HG02623 (cell line): ENCODE data around the gene INSL4.
A peak's percentile ranks its signal among the peaks of the same experiment; 100 is the strongest.

Experiments
- ATAC-seq: cut with Tn5 transposase; IDR thresholded peaks from one replicate; pipeline ENCODE4 v1.9.1; 2021; ENCODE audit warnings: moderate library complexity; ENCODE audit not compliant: unreplicated experiment

The INSL4 gene

DNA sequence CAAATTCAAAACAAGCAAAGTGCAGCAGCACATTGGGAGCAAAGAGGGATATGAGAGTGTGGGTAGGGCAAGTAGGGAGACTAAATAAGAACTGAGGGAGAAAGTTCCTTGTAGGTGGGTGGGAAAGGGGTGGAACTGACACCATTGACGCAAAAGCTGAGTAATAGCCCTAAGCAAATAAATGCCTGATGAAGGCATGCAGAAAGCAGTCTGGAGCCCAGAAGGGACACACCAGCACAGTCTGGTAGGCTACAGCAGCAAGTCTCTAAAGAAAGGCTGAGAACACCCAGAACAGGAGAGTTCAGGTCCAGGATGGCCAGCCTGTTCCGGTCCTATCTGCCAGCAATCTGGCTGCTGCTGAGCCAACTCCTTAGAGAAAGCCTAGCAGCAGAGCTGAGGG lies at the start of gene INSL4:
INSL4 (plus strand) TSS at position 208 of the 400 bp plus-strand sequence; CDS start at position 313, 105 bp downstream.
- no peak for ATAC-seq

GRCh38 chr9:5184776-5185175 lies 46.4 kb upstream of the INSL4 start:
- no peak for ATAC-seq

- no peak for ATAC-seq
Observed at GRCh38 chr9:5185220-5185840, 45.9 kb upstream of the INSL4 start, which contains the start of gene INSL6. INSL6 (minus strand) TSS chr9:5185639; CDS start chr9:5185602, 37 bp downstream.

- ATAC-seq = no peak
Observed at GRCh38 chr9:5186416-5187169, 44.6 kb upstream of the INSL4 start.

DNA sequence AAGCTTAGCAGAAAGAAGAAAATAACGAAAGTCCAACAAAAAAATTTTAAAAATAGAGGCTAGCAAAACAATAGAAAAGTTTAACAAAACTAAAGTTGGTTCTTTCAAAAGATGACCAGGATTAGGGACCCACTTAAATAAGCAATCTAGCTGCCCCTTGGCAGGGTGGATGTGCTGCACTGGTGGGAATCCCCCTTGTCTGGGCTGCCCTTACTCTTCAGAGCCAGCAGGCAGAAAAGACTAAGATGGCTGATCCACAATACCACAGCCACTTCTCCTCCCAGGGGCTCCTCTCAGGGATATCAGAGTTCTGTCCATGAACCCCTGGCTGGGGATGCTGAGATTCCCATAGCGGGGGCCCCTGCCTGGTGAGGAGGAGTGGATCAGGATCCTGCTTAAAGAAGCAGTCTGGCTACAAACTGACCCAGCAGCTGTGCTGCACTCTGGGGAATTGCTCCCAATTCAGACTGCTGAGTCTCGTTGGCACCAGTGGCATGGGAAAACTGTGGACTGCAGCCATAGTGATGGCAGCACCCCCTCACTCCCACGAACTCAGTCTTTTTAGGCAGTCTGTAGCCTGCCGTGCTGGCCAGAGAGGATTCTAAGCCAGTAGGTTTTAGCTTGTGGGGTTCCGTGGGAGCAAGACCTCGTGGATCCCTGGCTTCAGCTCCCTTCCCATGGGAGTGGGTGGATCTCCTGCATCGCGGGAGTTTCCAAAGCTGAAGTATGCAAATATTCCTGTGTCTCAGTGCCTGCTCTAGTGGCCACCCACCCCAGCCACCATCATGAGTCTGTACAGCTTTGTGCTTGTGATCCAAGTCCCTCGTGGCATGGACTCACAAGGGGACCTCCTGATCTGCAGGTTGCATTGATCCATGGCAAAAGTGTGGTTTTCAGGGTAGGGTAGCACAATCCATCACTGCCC lies 42.9 kb upstream of the INSL4 start:
- no peak for ATAC-seq

GRCh38 chr9:5191985-5192384 lies 39.2 kb upstream of the INSL4 start:
- ATAC-seq = no peak

GRCh38 chr9:5193345-5193744 lies 37.9 kb upstream of the INSL4 start:
- no peak for ATAC-seq

- ATAC-seq = no peak
Observed at GRCh38 chr9:5195463-5195862, 35.8 kb upstream of the INSL4 start.

GRCh38 chr9:5205071-5205470 lies 26.1 kb upstream of the INSL4 start:
- ATAC-seq = no peak

DNA sequence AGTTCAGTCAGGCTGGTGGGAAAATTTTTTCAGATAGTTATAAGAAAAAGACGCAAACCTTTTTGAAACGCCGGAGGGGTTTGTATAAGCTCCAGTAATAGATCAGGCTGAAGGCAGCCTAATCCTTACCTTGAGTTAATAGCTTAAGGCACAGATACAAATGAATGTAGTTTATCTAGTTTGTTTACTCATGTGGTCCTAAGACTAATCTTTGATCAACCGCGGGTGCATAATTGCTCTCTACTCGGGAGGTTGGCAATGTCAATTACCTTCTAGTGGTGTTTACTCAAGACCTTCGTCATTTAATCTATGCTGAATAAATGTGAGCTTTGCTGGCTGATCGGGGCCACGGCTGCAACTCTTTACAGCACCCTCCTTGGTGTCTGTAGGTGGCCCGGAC lies 665 bp upstream of the INSL4 start:
- ATAC-seq = no peak

DNA sequence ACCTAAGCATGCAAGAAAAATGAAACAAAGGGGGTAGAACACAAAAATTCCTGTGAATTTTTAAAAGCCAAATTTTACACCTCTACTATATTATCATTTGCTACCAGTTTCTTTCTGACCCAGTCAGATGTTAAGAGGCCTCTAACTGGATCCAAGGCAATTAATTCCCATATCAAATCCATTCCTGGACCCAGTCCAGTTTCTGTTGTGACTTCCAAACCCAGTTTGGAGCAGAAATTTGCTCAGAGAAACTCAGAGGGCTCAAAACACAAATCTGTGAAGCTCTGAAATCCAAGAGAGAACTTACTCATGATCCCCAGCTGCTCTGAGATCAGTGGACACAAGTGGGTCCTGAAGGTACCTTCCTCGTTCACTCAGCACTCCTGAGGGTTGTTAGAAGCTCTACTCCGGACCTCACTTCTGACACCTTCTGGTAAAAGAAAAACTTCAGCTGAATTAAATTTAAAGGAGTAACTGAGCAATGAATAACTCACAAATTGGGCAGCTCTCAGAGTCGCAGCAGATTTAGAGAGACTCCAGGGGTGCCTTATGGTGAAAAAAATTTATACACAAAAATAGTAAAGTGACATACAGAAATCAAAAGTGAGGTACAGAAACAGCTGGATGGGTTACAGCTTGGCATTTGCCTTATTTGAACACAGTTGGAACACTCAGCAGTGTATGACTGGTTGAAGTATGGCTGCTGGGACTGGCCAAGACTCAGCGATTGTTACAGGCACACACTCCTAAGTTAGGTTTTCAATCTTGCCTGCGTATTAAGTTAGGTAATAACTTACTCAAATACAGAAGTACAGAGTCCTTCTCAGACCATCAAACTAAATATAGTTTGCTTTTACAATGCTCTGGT lies 32.4 kb downstream of the INSL4 start:
- ATAC-seq = no peak

GRCh38 chr9:5264219-5264595 lies 33.0 kb downstream of the INSL4 start:
- no peak for ATAC-seq

DNA sequence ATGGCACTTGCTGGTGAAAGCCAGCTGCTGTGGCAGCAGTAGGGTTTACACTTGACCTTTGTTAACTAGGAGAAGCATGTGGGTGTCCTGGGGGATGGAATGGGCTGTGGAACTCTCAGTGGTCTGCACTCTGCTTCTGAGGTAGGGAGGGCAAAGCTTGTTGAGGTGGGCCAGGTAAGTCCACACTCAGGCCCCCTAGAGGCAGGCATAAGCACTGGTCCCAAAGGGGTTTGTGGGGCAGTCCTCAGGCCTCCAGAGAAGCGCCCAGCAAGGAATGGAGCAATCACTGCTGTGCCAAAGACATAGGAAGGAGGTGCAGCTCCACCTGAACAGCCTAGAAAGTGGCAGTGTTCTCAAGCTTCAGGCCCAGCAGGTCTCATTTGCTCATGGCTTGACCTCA lies 34.7 kb downstream of the INSL4 start:
- no peak for ATAC-seq

- no peak for ATAC-seq
Observed at GRCh38 chr9:5269249-5269715, 38.1 kb downstream of the INSL4 start.

- ATAC-seq = no peak
Observed at GRCh38 chr9:5274770-5275169, 43.6 kb downstream of the INSL4 start.

- peak; percentile 67 for ATAC-seq
Observed at GRCh38 chr9:5278486-5278885, 47.3 kb downstream of the INSL4 start.
